OCI-LY1 (cell line): ENCODE data around the gene CRACR2B.

Experiments
- H2AFZ ChIP-seq: fragments of 200-600 bp; sonication (generic), shearing (Covaris generic); 2 replicates; pipeline ENCODE4 v1.6.0; 2014; ENCODE audit warnings: antibody characterized with exemption, mild to moderate bottlenecking, low read length
- H3F3A ChIP-seq: fragments of 200-600 bp; sonication (generic), shearing (Covaris generic); 2 replicates; pipeline ENCODE4 v1.6.0; 2014; ENCODE audit warnings: mild to moderate bottlenecking, antibody characterized with exemption, low read length, moderate library complexity; ENCODE audit not compliant: insufficient read depth
- H3K27ac ChIP-seq: fragments of 200-600 bp; sonication (generic); 2 replicates; pipeline ENCODE4 v1.5.1; 2014; ENCODE audit warnings: low read length, mixed run types, mild to moderate bottlenecking, low read depth; ENCODE audit not compliant: poor library complexity, severe bottlenecking
- H3K27me3 ChIP-seq: fragments of 200-600 bp; sonication (generic); 2 replicates; pipeline ENCODE4 v1.6.0; 2014; ENCODE audit warnings: antibody characterized with exemption, mild to moderate bottlenecking, low read length, moderate library complexity; ENCODE audit not compliant: insufficient read depth
- H3K36me3 ChIP-seq: fragments of 200-600 bp; sonication (generic); 2 replicates; pipeline ENCODE4 v1.6.1; 2014; ENCODE audit warnings: mild to moderate bottlenecking, antibody characterized with exemption, low read length, moderate library complexity, mixed read lengths; ENCODE audit not compliant: insufficient read depth
- H3K4me1 ChIP-seq: fragments of 200-600 bp; sonication (generic); 2 replicates; pipeline ENCODE4 v1.5.1; 2014; ENCODE audit warnings: mild to moderate bottlenecking, low read length, moderate library complexity; ENCODE audit not compliant: insufficient read depth, severe bottlenecking
- H3K4me2 ChIP-seq: fragments of 200-600 bp; sonication (generic), shearing (Covaris generic); 2 replicates; pipeline ENCODE4 v1.6.1; 2014; ENCODE audit warnings: low read length
- H3K4me3 ChIP-seq: fragments of 200-600 bp; sonication (generic); 2 replicates; pipeline ENCODE4 v1.5.1; 2014; ENCODE audit warnings: low read length, low read depth, mild to moderate bottlenecking, mixed read lengths; ENCODE audit not compliant: poor library complexity, severe bottlenecking
- H3K79me2 ChIP-seq: fragments of 200-600 bp; shearing (Covaris generic); 2 replicates; pipeline ENCODE4 v1.6.1; 2016; ENCODE audit warnings: mixed run types, low read length, mixed read lengths; ENCODE audit not compliant: insufficient read depth
- H3K9ac ChIP-seq: fragments of 200-600 bp; sonication (generic), shearing (Covaris generic); 2 replicates; pipeline ENCODE4 v1.6.1; 2014; ENCODE audit warnings: mild to moderate bottlenecking, low read length, mixed read lengths
- H3K9me2 ChIP-seq: fragments of 200-600 bp; sonication (generic), shearing (Covaris generic); 2 replicates; pipeline ENCODE4 v1.6.1; 2014; ENCODE audit warnings: low read depth, mild to moderate bottlenecking, low read length, mixed read lengths
- H3K9me3 ChIP-seq: fragments of 200-600 bp; shearing (Covaris generic); 2 replicates; pipeline ENCODE4 v1.6.1; 2014; ENCODE audit warnings: low read length, mixed read lengths
- H4K20me1 ChIP-seq: fragments of 200-600 bp; sonication (generic), shearing (Covaris generic); 2 replicates; pipeline ENCODE4 v1.6.0; 2016; ENCODE audit warnings: mild to moderate bottlenecking, low read length; ENCODE audit not compliant: insufficient read depth
- EZH2 ChIP-seq: fragments of 200-600 bp; sonication (generic), shearing (Covaris generic); IDR thresholded peaks from 2 replicates; pipeline ENCODE4 v1.8.0; 2017; ENCODE audit warnings: borderline replicate concordance, mixed run types, mild to moderate bottlenecking, antibody characterized with exemption, low read length, moderate library complexity, mixed read lengths
- TF ChIP-seq, protein P1 (sequence below): fragments of 200-600 bp; sonication (generic), shearing (Covaris generic); IDR thresholded peaks from 2 replicates; pipeline ENCODE4 v1.5.1; 2017; ENCODE audit warnings: mild to moderate bottlenecking, antibody characterized with exemption, low read length, moderate library complexity, mixed read lengths

CRACR2B gene

DNA sequence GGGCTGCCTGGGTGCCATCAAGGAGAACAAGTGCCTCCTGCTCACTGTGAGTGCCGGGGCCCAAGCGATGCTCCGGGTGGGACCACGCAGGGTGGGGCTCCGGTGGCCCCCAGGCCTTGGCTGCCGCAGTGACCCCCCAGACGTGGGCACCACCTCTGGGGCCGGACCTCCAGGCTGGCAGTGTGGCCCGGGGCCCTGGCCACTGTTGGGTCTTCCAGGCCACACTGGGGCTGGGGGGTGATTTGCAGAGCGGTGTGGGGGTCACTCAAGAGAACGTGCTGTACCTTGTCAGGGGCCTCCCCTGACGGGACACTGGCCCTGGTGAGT, 34.9 kb downstream of the CRACR2B start:
- Histone ChIP-seq H3F3A (no peaks in the 10 kb centered on the region), H3K4me2 (no peak overlapping the region), H3K79me2 (no peaks in the 10 kb centered on the region), H3K9me3 (no peaks in the 10 kb centered on the region), H3K9me2 (no peaks in the 10 kb centered on the region), H3K4me1 (no peaks in the 10 kb centered on the region), H2AFZ (no peak overlapping the region), H3K27ac (no peak overlapping the region), H3K9ac (no peak overlapping the region), H3K4me3 (no peak overlapping the region), H3K27me3 (peaks cover 6% of the 10 kb centered on the region; the same call in 1 of the 2 replicates), H3K36me3 (no peaks in the 10 kb centered on the region), H4K20me1 (no peaks in the 10 kb centered on the region)
- TF ChIP-seq EZH2 = no peak
- TF ChIP-seq, protein P1, sequence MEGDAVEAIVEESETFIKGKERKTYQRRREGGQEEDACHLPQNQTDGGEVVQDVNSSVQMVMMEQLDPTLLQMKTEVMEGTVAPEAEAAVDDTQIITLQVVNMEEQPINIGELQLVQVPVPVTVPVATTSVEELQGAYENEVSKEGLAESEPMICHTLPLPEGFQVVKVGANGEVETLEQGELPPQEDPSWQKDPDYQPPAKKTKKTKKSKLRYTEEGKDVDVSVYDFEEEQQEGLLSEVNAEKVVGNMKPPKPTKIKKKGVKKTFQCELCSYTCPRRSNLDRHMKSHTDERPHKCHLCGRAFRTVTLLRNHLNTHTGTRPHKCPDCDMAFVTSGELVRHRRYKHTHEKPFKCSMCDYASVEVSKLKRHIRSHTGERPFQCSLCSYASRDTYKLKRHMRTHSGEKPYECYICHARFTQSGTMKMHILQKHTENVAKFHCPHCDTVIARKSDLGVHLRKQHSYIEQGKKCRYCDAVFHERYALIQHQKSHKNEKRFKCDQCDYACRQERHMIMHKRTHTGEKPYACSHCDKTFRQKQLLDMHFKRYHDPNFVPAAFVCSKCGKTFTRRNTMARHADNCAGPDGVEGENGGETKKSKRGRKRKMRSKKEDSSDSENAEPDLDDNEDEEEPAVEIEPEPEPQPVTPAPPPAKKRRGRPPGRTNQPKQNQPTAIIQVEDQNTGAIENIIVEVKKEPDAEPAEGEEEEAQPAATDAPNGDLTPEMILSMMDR = no peak

DNA sequence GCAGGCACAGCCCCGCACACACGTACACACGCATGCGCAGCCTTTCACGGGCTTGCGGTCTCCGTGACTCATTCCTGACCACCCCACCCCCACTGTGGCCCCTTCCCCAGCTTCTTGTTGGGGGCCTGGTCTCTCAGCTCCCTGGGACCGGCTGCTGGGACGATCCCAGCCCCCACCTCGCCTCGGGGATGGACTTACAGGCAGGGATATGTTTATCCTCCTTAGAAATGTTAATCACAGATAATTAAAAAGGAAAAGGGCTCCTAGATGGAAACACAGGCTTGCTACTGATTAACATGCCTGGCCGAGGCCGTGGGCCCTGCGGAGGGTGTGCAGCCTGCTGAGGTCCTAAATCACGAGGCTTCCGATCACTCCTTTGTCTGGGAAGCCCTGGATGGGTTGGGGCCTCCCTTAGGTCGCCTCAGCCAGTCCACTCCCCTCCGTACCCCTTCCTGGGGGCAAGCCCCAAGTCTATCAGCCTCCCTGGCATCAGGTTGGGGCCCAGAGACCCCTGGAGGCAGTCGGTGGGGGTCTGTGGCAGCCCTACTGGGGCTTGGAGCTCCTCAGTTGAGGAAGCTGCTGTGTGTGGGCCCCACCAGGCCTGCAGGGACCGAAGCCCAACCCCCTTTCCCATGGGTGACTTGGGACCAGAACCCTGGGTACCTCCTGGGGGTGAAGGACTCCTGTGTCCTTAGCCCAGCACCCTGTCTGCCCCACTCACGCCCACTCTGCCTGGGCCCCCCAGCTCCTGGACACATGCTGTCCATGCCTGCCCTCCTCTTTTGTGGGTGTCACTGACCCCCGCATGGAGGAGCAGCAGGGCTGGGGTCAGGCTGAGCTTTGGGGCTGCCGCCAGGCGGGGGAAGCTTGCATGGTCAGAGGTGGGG, 35.5 kb downstream of the CRACR2B start:
- no peaks in the 10 kb centered on the region for H3K9me2 ChIP-seq
- H3F3A ChIP-seq = no peaks in the 10 kb centered on the region
- no peaks in the 10 kb centered on the region for H3K4me1 ChIP-seq
- no peaks in the 10 kb centered on the region for H3K36me3 ChIP-seq
- no peak overlapping the region for H3K27ac ChIP-seq
- H3K79me2 ChIP-seq = no peaks in the 10 kb centered on the region
- no peak overlapping the region for H3K4me2 ChIP-seq
- no peak overlapping the region for H3K4me3 ChIP-seq
- no peaks in the 10 kb centered on the region for H3K9me3 ChIP-seq
- H3K9ac ChIP-seq = no peak overlapping the region
- H2AFZ ChIP-seq = no peak overlapping the region
- no peak for TF ChIP-seq EZH2
- TF ChIP-seq, protein P1 = no peak
- no peaks in the 10 kb centered on the region for H4K20me1 ChIP-seq
- H3K27me3 ChIP-seq = peaks cover 6% of the 10 kb centered on the region; the same call in 1 of the 2 replicates

DNA sequence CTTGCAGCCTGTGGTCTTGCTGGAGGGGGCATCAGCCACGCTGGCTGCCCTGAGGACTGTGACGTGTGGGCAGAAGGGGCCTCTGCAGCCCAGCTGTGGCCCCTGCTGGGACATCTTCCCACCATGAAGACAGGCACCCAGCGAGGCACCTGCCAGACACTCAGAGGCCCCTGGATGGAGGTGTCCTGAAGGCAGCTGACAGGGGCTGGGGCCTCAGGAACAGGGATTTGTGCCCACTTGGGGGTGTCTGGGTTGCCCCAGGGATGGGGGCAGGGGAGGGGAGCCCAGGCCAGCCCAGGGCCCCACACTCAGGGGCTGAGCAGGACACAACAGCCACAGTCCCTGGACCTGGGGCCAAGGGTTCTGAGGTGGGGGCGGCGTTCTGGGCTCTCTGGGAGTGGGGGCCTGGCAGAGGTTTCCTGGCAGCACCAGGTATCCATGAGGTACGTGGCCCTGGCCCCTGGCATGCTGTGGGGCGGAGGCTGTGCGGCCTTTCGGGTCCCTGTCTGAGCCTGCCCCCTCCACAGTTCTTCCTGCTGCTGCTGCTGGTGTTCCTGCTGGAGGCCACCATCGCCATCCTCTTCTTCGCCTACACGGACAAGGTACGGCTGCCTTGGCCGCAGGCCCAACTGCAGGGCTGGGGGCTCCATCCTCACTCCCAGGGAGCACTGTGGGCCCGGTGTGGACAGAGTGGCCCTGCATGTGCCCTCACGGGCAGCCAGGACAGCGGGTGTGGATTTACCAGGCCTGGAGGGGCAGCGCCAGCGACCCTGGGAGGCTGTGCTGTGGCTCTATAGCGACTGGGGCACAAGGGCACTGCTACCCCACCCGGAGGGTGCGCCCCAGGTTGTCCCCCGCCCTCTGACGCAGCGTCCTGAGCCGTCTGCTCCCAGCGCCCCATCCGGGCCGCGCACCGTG, 36.5 kb downstream of the CRACR2B start:
- Histone ChIP-seq H3K9me3 (no peaks in the 10 kb centered on the region), H3K9me2 (no peaks in the 10 kb centered on the region), H3K9ac (no peak overlapping the region), H2AFZ (no peak overlapping the region), H3K4me3 (no peak overlapping the region), H3K27ac (no peak overlapping the region), H4K20me1 (no peaks in the 10 kb centered on the region), H3K27me3 (peaks cover 6% of the 10 kb centered on the region; the same call in 1 of the 2 replicates), H3K4me1 (no peaks in the 10 kb centered on the region), H3F3A (no peaks in the 10 kb centered on the region), H3K79me2 (no peaks in the 10 kb centered on the region), H3K4me2 (no peak overlapping the region), H3K36me3 (no peaks in the 10 kb centered on the region)
- TF ChIP-seq, protein P1 = no peak
- no peak for TF ChIP-seq EZH2
